Right lobe of liver (tissue), 6 donors: Measurements from ENCODE around the gene ALAD. TPM values are rescaled to one million over a fixed set of nuclear protein-coding genes. Genes with fewer than 3 reads are reported as not detected.

Source experiments
- ATAC-seq, 4 donors: fragments of 200-7000 bp; cut with Tn5 transposase; one replicate each; pipeline ENCODE4 v1.9.1; 2020; ENCODE audit warnings: mild to moderate bottlenecking in 4 of 4, moderate library complexity in 4 of 4
- DNase-seq, 3 donors: peaks; one replicate each; pipeline ENCODE4 v3.0.0-alpha.2; 2020
- H3K27ac ChIP-seq, 3 donors: fragments of 200-600 bp; one replicate each; pipeline ENCODE4 v1.8.0; 2022
- H3K27me3 ChIP-seq, 2 donors: fragments of 200-600 bp; one replicate each; pipeline ENCODE4 v1.8.0; 2022
- H3K36me3 ChIP-seq, 4 donors: fragments of 200-600 bp; sonication (generic) in 1 of 4; one replicate each; pipeline versions ENCODE4 v1.5.1 to v1.8.0; 2017 to 2022; ENCODE audit warnings: control low read depth in 1 of 4
- H3K4me1 ChIP-seq, 4 donors: fragments of 200-600 bp; sonication (generic) in 1 of 4; one replicate each; pipeline versions ENCODE4 v1.5.1 to v1.8.0; 2017 to 2022; ENCODE audit warnings: control low read depth in 1 of 4
- H3K4me3 ChIP-seq, 3 donors: fragments of 200-600 bp; one replicate each; pipeline ENCODE4 v1.8.0; 2022
- H3K9me3 ChIP-seq, 4 donors: fragments of 200-600 bp; sonication (generic) in 1 of 4; one replicate each; pipeline versions ENCODE4 v1.5.1 to v1.8.0; 2017 to 2022; ENCODE audit warnings: control low read depth in 1 of 4
- POLR2A ChIP-seq: fragments of 450-650 bp; IDR thresholded peaks from one replicate; pipeline ENCODE4 v1.6.1; 2017; ENCODE audit warnings: antibody characterized with exemption, mild to moderate bottlenecking
- WGBS: methylation state at CpG from one replicate; pipeline ENCODE4 v1.1.6; 2018; ENCODE audit warnings: low coverage, low lambda C conversion rate; ENCODE audit not compliant: insufficient coverage; ENCODE audit errors: missing lambda C conversion rate; 5-methylcytosine and 5-hydroxymethylcytosine counted together
- intact Hi-C, 2 donors: fragments of 100-400 bp; cut with DNase I; formaldehyde crosslinking; loops; one replicate each; pipeline versions ENCODE4 v1.11.2 to v1.14.1; 2022
- total RNA-seq, 6 experiments: library from RNA; depleted of rRNA in 2 of 6; stranded (reverse); fragments of >200 nt in 2 of 6; fragmentation: NEBNext Ultra II Directional in 3 of 6; extraction: Animal tissue kit (Norgen Biotek cat#: 25700) in 3 of 6; gene quantifications; one replicate each; pipeline versions ENCODE4 v1.1.0 to v1.2.4, GENCODE V29; 2016 to 2023
- TF ChIP-seq, protein P1 (sequence below), 4 donors: fragments of 200-600 bp in 3 of 4; fragments of 450-650 bp in 1 of 4; IDR thresholded peaks; one replicate each; pipeline versions ENCODE4 v1.5.1 to v1.8.0; 2016 to 2022; ENCODE audit warnings: antibody characterized with exemption in 4 of 4, mild to moderate bottlenecking in 2 of 4
- donor health status: DM: no; HTN: yes; CAD: no.
- donor health status: DM: no; HTN: no; CAD: no.
- donor health status: DM: no; HTN: no; CAD: no.
- donor health status: DM: no; HTN: yes; CAD: no.
- donor health status: DM: no; HTN: yes; CAD: no.

Gene ALAD
- total RNA-seq, 6 experiments from 2014 or later, result 35.3 to 140 (median 73.6) TPM

GRCh38 chr9:113349445-113350094 lies 51.5 kb downstream of the ALAD start, which contains the start of gene BSPRY:
Gene BSPRY, plus strand, starts transcription at chr9:113349541. Its CDS starts 39 bp downstream, at chr9:113349580.
- Histone ChIP-seq H3K4me3 (peak within 1 kb of the TSS; percentile 35 to 60 (median 48)), H3K4me1 (peaks cover 0 to 5% (median 0%) of the 10 kb centered on the region in 4 donors), H3K9me3 (no peaks in the 10 kb centered on the region), H3K27ac (no peak within 1 kb of the TSS), H3K27me3 (no peaks in the 10 kb centered on the region), H3K36me3 (no peaks in the 10 kb centered on the region)
- 0% methylated on average over 12 of the region's 71 CpGs for WGBS
- intact Hi-C loops, result no loop called here
- no peak for TF ChIP-seq POLR2A
- TF ChIP-seq, protein P1, sequence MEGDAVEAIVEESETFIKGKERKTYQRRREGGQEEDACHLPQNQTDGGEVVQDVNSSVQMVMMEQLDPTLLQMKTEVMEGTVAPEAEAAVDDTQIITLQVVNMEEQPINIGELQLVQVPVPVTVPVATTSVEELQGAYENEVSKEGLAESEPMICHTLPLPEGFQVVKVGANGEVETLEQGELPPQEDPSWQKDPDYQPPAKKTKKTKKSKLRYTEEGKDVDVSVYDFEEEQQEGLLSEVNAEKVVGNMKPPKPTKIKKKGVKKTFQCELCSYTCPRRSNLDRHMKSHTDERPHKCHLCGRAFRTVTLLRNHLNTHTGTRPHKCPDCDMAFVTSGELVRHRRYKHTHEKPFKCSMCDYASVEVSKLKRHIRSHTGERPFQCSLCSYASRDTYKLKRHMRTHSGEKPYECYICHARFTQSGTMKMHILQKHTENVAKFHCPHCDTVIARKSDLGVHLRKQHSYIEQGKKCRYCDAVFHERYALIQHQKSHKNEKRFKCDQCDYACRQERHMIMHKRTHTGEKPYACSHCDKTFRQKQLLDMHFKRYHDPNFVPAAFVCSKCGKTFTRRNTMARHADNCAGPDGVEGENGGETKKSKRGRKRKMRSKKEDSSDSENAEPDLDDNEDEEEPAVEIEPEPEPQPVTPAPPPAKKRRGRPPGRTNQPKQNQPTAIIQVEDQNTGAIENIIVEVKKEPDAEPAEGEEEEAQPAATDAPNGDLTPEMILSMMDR (IDR thresholded peaks at IDR 0.05), result no peak
- DNase-seq (peak in 1 of 3 donors; percentile 27), ATAC-seq (peak; percentile 53 to 61 (median 56))

- Histone ChIP-seq H3K4me1 (peaks cover 0 to 6% (median 1%) of the 10 kb centered on the region in 4 donors), H3K4me3 (peak overlapping the region in 2 of 3 donors; percentile 48 to 60), H3K27ac (no peak overlapping the region), H3K27me3 (no peaks in the 10 kb centered on the region), H3K36me3 (no peaks in the 10 kb centered on the region), H3K9me3 (no peaks in the 10 kb centered on the region)
- DNase-seq (no peak), ATAC-seq (no peak)
- TF ChIP-seq, protein P1 (IDR thresholded peaks at IDR 0.05), result no peak
- no peak for TF ChIP-seq POLR2A
- intact Hi-C loops, result no loop called here
- 19% methylated on average over 13 of the region's 13 CpGs for WGBS
These were observed 52.0 kb downstream of the ALAD start for GRCh38 chr9:113349066-113349444.

- Histone ChIP-seq H3K27me3 (no peaks in the 10 kb centered on the region), H3K4me1 (peaks cover 0 to 9% (median 2%) of the 10 kb centered on the region in 4 donors), H3K27ac (no peak overlapping the region), H3K4me3 (no peak overlapping the region), H3K36me3 (no peaks in the 10 kb centered on the region), H3K9me3 (no peaks in the 10 kb centered on the region)
- 89% methylated on average over 3 of the region's 3 CpGs for WGBS
- intact Hi-C loops, result no loop called here
- ATAC-seq (no peak), DNase-seq (no peak)
- TF ChIP-seq POLR2A, result no peak
- TF ChIP-seq, protein P1 (IDR thresholded peaks at IDR 0.05), result no peak
These were observed 52.6 kb downstream of the ALAD start for GRCh38 chr9:113348437-113348836.

GRCh38 chr9:113345671-113346070 lies 55.4 kb downstream of the ALAD start:
- H3K9me3 ChIP-seq, result no peaks in the 10 kb centered on the region
- DNase-seq, result no peak
- ATAC-seq, result no peak
- no peak overlapping the region for H3K4me3 ChIP-seq
- no peaks in the 10 kb centered on the region for H3K27me3 ChIP-seq
- H3K36me3 ChIP-seq, result no peaks in the 10 kb centered on the region
- no peak for TF ChIP-seq POLR2A
- TF ChIP-seq, protein P1 (IDR thresholded peaks at IDR 0.05), result no peak
- H3K27ac ChIP-seq, result no peak overlapping the region
- intact Hi-C loops, result no loop called here
- peaks cover 0 to 9% (median 2%) of the 10 kb centered on the region in 4 donors for H3K4me1 ChIP-seq
- WGBS, result 12% methylated on average over 1 of the region's 1 CpG
